Measurements from ENCODE around the gene TRNP1.

GRCh38 chr1:26946270-26946669 lies 47.2 kb upstream of the TRNP1 start:
- TF ChIP-seq CTCF (IDR thresholded peaks at IDR 0.05; ENCODE audit: low read depth, low read length) (no peak), POLR2A (IDR thresholded peaks at IDR 0.05; ENCODE audit: extremely low read depth, insufficient read length) (no peak)

Measured in NB4 (cell line).